CD4-positive, alpha-beta T cell treated with Interleukin-15 for 1 hour (primary cell): ENCODE data around the gene LMTK2.
A peak's percentile ranks its signal among the peaks of the same experiment; 100 is the strongest.

ENCODE experiments used
- DNase-seq: peaks from one replicate; pipeline ENCODE4 v3.0.0-alpha.2; 2020

The LMTK2 gene

GRCh38 chr7:98240961-98241673 is 134.5 kb downstream of the LMTK2 start:
- DNase-seq, result no peak

- DNase-seq, result no peak
Measured at GRCh38 chr7:98241674-98242241, 135.1 kb downstream of the LMTK2 start.

- DNase-seq, result no peak
Measured at GRCh38 chr7:98242342-98242741, 135.7 kb downstream of the LMTK2 start.

GRCh38 chr7:98242934-98243333 is 136.3 kb downstream of the LMTK2 start:
- DNase-seq, result no peak

GRCh38 chr7:98244871-98245270 is 138.2 kb downstream of the LMTK2 start:
- no peak for DNase-seq

DNA sequence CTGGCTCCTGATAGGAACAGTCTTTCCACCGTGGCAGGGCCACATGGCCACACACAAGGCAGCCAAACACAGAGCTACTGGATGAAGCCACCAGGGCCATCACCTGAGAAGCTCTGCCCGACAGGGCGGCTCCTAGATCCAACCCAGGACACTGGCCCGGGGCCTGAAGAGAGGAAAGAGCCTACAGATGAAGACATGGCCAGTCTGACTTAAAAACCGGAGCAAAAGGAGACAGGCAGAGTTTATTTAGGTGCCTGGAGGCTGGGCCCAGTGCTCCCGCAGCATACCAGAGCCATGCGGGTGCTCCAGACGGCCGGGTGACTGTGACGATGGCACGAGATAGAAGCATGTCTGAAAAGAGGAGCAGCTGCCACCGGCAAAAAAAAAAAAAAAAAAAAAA is 141.5 kb downstream of the LMTK2 start:
- no peak for DNase-seq

GRCh38 chr7:98249106-98249505 is 142.4 kb downstream of the LMTK2 start:
- no peak for DNase-seq

DNA sequence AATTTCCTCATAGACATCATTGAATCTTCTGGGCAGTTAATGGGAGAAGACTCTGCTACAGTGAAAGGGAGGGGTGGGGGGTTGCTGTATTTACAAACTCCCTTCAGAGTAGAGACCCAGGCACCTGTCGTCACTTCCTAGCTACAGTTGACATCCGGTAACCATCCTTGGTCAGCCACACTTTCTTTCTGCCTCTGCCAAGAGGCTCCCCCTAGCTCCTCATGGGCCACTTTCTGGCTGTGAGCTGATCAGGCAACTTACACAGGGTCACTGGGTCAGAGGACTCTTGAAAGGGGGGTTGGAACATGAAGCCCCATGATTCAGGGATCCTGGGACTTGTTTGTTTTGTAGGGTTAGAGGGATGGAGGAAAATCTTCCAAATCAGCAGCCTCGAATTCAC is 144.1 kb downstream of the LMTK2 start:
- DNase-seq, result peak; percentile 56

- peak; percentile 57 for DNase-seq
Measured at GRCh38 chr7:98251231-98251600, 144.6 kb downstream of the LMTK2 start.

DNA sequence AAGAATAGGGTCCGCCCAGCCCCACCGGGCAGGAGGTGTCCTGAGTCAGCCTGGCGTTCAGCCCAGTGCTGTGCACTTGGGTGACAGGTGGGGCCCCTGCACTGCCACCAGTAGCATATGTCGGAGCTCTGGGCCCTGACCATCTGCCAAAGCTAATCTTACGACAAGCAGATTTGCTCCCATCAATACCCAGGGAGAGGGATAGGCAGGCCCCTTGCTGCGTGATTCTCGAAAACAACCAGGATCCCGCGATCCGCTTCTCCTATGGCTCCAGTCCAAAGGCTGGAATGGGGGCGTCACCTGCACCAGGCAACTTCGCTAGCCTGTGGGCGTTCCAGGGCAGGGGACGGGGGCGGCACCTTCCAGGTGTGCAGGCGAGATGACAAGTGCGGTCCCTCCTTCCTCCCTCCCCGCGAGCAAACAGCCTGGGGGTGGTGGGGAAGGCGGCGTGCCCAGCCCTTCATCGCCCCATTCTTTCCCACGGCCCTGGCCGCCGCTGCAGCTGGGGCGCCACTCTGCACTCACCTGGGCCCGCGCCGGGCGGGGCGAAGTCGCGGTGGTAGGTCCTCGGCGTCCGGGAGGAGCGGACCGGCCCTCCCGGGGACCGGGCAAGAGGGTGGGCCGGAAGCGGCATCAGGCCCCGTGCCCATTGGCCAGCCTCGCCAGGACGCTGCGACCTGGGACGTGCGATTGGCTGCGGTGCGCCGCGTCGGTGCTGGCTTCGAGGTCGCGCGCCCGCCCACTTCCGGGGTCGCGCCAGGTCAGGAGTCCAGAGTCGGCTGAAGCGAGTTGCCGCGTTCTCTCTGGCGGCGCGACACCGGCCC is 145.2 kb downstream of the LMTK2 start, which contains the start of gene TECPR1:
Gene TECPR1 (minus strand): TSS at position 632 of the 824 bp plus-strand sequence. CDS start 6,086 bp downstream, outside the sequence.
- peak; percentile 87 for DNase-seq

DNA sequence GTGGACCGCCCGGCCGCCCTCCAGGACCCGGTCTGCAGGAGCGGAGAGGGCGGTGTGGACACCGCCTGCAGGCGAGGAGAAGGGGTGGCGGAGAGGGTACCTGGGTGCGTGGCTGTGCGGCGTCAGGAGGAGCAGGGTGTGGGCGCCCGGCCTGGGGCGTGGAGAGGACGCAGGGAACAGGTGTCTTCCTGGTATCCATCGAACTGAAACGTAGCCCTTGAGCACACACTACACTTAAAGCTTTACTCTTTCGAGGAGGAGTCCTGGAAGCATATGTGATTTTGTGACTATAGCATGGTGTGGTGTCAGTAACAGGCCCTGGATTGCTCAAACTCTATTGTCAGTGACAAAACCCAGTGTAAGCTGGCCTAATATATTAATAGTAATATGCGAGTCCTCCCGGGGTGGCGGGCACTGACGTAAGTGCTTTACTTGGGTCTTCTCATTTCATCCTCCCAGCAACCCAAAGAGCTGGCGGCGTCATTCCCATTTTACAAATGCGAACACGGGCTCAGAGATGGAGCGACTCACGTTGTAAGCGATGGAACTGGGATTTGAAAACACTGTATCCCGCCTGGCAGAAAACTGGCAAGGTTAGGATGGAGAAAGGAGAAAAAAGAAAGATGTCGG is 145.9 kb downstream of the LMTK2 start:
- no peak for DNase-seq

DNA sequence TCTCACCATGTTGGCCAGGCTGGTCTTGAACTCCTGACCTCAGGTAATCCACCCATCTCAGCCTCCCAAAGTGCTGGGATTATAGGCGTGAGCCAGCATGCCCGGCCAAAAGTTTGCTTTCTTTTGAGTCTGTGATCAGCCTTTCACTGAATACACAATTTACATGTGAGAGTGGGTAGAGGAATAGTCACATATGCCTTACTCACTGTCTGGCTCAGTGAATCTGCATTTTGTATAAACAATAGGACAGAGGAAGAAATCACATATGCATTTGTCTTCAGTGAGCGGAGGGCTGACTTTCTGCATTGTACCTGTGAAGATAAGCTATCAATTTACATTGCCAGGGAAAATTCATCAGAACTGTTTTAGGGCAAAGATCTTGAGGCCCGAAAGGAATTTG is 147.9 kb downstream of the LMTK2 start:
- DNase-seq, result no peak

GRCh38 chr7:98254951-98255610 is 148.4 kb downstream of the LMTK2 start:
- no peak for DNase-seq

DNA sequence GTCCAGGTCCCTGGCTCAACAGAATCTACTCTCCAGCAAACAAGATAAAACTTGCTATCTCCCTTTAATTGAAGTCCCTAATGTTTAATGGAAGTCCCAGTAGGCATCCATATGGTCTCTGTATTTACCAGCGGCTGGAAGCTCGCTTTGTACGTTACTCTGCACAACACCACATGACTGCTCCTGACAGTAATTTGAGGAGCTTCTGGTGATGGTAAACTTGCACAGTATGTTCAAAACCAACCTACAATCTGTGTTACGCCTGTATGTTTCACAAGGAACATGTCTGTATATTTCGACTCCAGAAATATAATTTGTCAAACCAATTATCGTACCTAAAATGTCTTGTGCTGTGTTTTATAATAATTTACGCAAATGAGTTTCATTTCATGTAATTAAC is 149.8 kb downstream of the LMTK2 start:
- no peak for DNase-seq

DNA sequence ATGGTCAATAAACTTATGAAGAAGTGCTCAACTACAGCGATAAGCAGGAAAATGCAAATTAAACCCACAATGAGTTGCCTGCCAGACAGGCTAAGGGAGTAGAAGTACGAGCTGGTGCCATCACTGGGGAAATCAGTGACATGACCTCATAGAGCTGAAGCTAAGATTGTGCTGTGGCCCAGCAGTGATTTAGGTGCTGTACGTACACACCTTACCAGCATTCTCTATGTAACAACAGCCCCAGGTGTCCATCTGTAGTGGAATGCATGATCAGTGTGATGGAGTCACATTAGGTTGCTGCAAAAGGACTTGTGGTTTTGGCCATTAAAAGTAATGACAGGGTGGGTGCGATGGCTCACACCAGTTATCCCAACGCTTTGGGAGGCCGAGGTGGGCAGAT is 151.0 kb downstream of the LMTK2 start:
- no peak for DNase-seq
